GM19372 (cell line): ENCODE data around the gene PTPN23.
"Not testable (repeated sequence)": the region's sequence is repeated elsewhere in the genome, so short reads cannot be mapped to it uniquely, and the experiment has no call there.

Source experiments
- ATAC-seq: cut with Tn5 transposase; IDR thresholded peaks from one replicate; pipeline ENCODE4 v1.9.1; 2021; ENCODE audit warnings: mild to moderate bottlenecking, low read depth, moderate library complexity; ENCODE audit not compliant: unreplicated experiment

Gene PTPN23

GRCh38 chr3:47367631-47368030, 13.2 kb upstream of the PTPN23 start:
- ATAC-seq: no peak

- ATAC-seq: not testable (repeated sequence)
Observed at GRCh38 chr3:47370020-47370419, 10.8 kb upstream of the PTPN23 start.

GRCh38 chr3:47370887-47371697, 9.7 kb upstream of the PTPN23 start:
- ATAC-seq: no peak

- ATAC-seq: no peak
Observed at GRCh38 chr3:47374587-47374986, 6.2 kb upstream of the PTPN23 start.

GRCh38 chr3:47376393-47376792, 4.4 kb upstream of the PTPN23 start:
- no peak for ATAC-seq

- ATAC-seq: no peak
Observed at GRCh38 chr3:47377186-47377585, 3.6 kb upstream of the PTPN23 start.

GRCh38 chr3:47378869-47379268, 2.0 kb upstream of the PTPN23 start:
- ATAC-seq: no peak

- no peak for ATAC-seq
Observed at GRCh38 chr3:47379411-47379899, 1.4 kb upstream of the PTPN23 start.

- no peak for ATAC-seq
Observed at GRCh38 chr3:47380026-47380600, 708 bp upstream of the PTPN23 start.

- peak; percentile 53 for ATAC-seq
Observed at GRCh38 chr3:47381317-47382157, 716 bp downstream of the PTPN23 start.

- ATAC-seq: no peak
Observed at GRCh38 chr3:47384425-47384824, 3.6 kb downstream of the PTPN23 start.

GRCh38 chr3:47385007-47385406, 4.2 kb downstream of the PTPN23 start:
- ATAC-seq: no peak

GRCh38 chr3:47385796-47386195, 5.0 kb downstream of the PTPN23 start:
- ATAC-seq: no peak

GRCh38 chr3:47392933-47393332, 12.1 kb downstream of the PTPN23 start:
- ATAC-seq: no peak

GRCh38 chr3:47394140-47394870, 13.5 kb downstream of the PTPN23 start:
- ATAC-seq: no peak

- ATAC-seq: no peak
Observed at GRCh38 chr3:47394881-47395280, 14.1 kb downstream of the PTPN23 start.

GRCh38 chr3:47398228-47398627, 17.4 kb downstream of the PTPN23 start:
- ATAC-seq: no peak

GRCh38 chr3:47399016-47399415, 18.2 kb downstream of the PTPN23 start:
- ATAC-seq: no peak

- no peak for ATAC-seq
Observed at GRCh38 chr3:47399531-47400270, 18.9 kb downstream of the PTPN23 start.

- ATAC-seq: no peak
Observed at GRCh38 chr3:47404431-47404876, 23.6 kb downstream of the PTPN23 start.
